Gastroesophageal sphincter (tissue), 4 donors: ENCODE results near the gene HOXC6. TPM values are rescaled to one million over a fixed set of nuclear protein-coding genes. Genes with fewer than 3 reads are reported as not detected.
A peak's percentile ranks its signal among the peaks of the same experiment; 100 is the strongest.

Experiments
- ATAC-seq: fragments of 150-250 bp; one replicate; pipeline ENCODE4 v1.9.1; 2016; ENCODE audit warnings: mild to moderate bottlenecking, moderate library complexity
- H3K27ac ChIP-seq, 4 donors: fragments of 200-600 bp; sonication (generic) in 3 of 4; 1 replicate in 3 of 4; 2 replicates in 1 of 4; pipeline ENCODE4 v1.5.1; 2016 to 2019
- H3K27me3 ChIP-seq: fragments of 200-600 bp; sonication (generic); one replicate; pipeline ENCODE4 v1.5.1; 2019
- H3K36me3 ChIP-seq, 2 donors: fragments of 200-600 bp; sonication (generic); one replicate each; pipeline ENCODE4 v1.5.1; 2019; ENCODE audit warnings: control low read depth in 1 of 2
- H3K4me1 ChIP-seq, 3 donors: fragments of 200-600 bp; sonication (generic); 1 replicate in 2 of 3; 2 replicates in 1 of 3; pipeline ENCODE4 v1.5.1; 2016 to 2019; ENCODE audit warnings: control low read depth in 2 of 3
- H3K4me3 ChIP-seq, 2 donors: fragments of 200-600 bp; sonication (generic); one replicate each; pipeline ENCODE4 v1.5.1; 2019; ENCODE audit warnings: mild to moderate bottlenecking in 1 of 2, moderate library complexity in 1 of 2
- H3K9me3 ChIP-seq, 3 donors: fragments of 200-600 bp; sonication (generic); one replicate each; pipeline ENCODE4 v1.5.1; 2017 to 2019; ENCODE audit warnings: control low read depth in 2 of 3
- CTCF ChIP-seq, 4 experiments: fragments of 200-600 bp in 2 of 4; fragments of 450-650 bp in 2 of 4; sonication (generic) in 1 of 4; IDR thresholded peaks; one replicate each; pipeline ENCODE4 v1.5.1; 2017 to 2019; ENCODE audit warnings: antibody characterized with exemption in 4 of 4, mild to moderate bottlenecking in 2 of 4, moderate library complexity in 2 of 4
- EP300 ChIP-seq: sonication (generic); formaldehyde crosslinking; IDR thresholded peaks from one replicate; pipeline ENCODE4 v1.6.1; 2017; ENCODE audit warnings: antibody characterized with exemption, mild to moderate bottlenecking
- POLR2A ChIP-seq, 2 donors: fragments of 450-650 bp; IDR thresholded peaks; one replicate each; pipeline ENCODE4 v1.6.1; 2017; ENCODE audit warnings: antibody characterized with exemption in 2 of 2, mild to moderate bottlenecking in 2 of 2, moderate library complexity in 1 of 2
- POLR2AphosphoS5 ChIP-seq: sonication (generic); formaldehyde crosslinking; IDR thresholded peaks from one replicate; pipeline ENCODE4 v1.6.1; 2017; ENCODE audit warnings: antibody characterized with exemption
- WGBS, 2 donors: methylation state at CpG; one replicate each; pipeline ENCODE4 v1.1.5; 2018; ENCODE audit warnings: low coverage in 1 of 2; 5-methylcytosine and 5-hydroxymethylcytosine counted together
- total RNA-seq, 4 donors: library from RNA; depleted of rRNA; stranded (reverse); fragments of >200 nt; gene quantifications; one replicate each; pipeline ENCODE4 v1.1.0, GENCODE V29; 2016

Gene HOXC6
- total RNA-seq, 4 donors from 2014 or later: 0.50 TPM; not detected in 3

GRCh38 chr12:53994264-53995001 lies 33.8 kb upstream of the HOXC6 start:
- H3K4me1 ChIP-seq: peaks cover 0 to 41% (median 23%) of the 10 kb centered on the region in 3 donors
- no peaks in the 10 kb centered on the region for H3K36me3 ChIP-seq
- no peaks in the 10 kb centered on the region for H3K9me3 ChIP-seq
- no peak overlapping the region for H3K27ac ChIP-seq
- TF ChIP-seq CTCF (IDR thresholded peaks at IDR 0.05) (no peak), POLR2AphosphoS5 (no peak), POLR2A (IDR thresholded peaks at IDR 0.05) (no peak), EP300 (no peak)
- peaks cover 100% of the 10 kb centered on the region for H3K27me3 ChIP-seq
- peak overlapping the region in 1 of 2 donors; percentile 51 for H3K4me3 ChIP-seq
- ATAC-seq: peak; percentile 15
- WGBS, 2 donors: 0% methylated on average over 21 of the region's 60 CpGs; no CpG with 5 or more reads in 1 of the 2 donors

- H3K4me3 ChIP-seq: peak overlapping the region in 1 of 2 donors; percentile 51
- H3K9me3 ChIP-seq: no peaks in the 10 kb centered on the region
- H3K4me1 ChIP-seq: peaks cover 0 to 44% (median 27%) of the 10 kb centered on the region in 3 donors
- ATAC-seq: no peak
- no peaks in the 10 kb centered on the region for H3K36me3 ChIP-seq
- TF ChIP-seq CTCF (IDR thresholded peaks at IDR 0.05): no peak
- TF ChIP-seq POLR2A (IDR thresholded peaks at IDR 0.05): no peak
- TF ChIP-seq EP300: no peak
- TF ChIP-seq POLR2AphosphoS5: no peak
- H3K27ac ChIP-seq: no peak overlapping the region
- peaks cover 100% of the 10 kb centered on the region for H3K27me3 ChIP-seq
- 3% methylated on average over 5 of the region's 17 CpGs; no CpG with 5 or more reads in 1 of the 2 donors for WGBS, 2 donors
Measured at GRCh38 chr12:53995002-53995377, 33.2 kb upstream of the HOXC6 start.

- ATAC-seq: peak; percentile 6
- WGBS, 2 donors: 16 to 17% methylated on average over 15 of the region's 48 CpGs
- Histone ChIP-seq H3K27ac (no peak overlapping the region), H3K4me1 (peaks cover 0 to 50% (median 33%) of the 10 kb centered on the region in 3 donors), H3K9me3 (no peaks in the 10 kb centered on the region), H3K36me3 (no peaks in the 10 kb centered on the region), H3K27me3 (peaks cover 100% of the 10 kb centered on the region), H3K4me3 (peak overlapping the region; percentile 30 to 51)
- peak; percentile 16 for TF ChIP-seq POLR2AphosphoS5
- no peak for TF ChIP-seq EP300
- TF ChIP-seq CTCF (IDR thresholded peaks at IDR 0.05): no peak
- TF ChIP-seq POLR2A (IDR thresholded peaks at IDR 0.05): no peak
Measured at GRCh38 chr12:53995378-53996239, 32.6 kb upstream of the HOXC6 start.

- Histone ChIP-seq H3K27me3 (peaks cover 100% of the 10 kb centered on the region), H3K36me3 (no peaks in the 10 kb centered on the region), H3K4me3 (peak overlapping the region in 1 of 2 donors; percentile 51), H3K4me1 (peaks cover 0 to 53% (median 34%) of the 10 kb centered on the region in 3 donors), H3K27ac (no peak overlapping the region), H3K9me3 (no peaks in the 10 kb centered on the region)
- no peak for TF ChIP-seq POLR2A (IDR thresholded peaks at IDR 0.05)
- no peak for TF ChIP-seq EP300
- no peak for TF ChIP-seq POLR2AphosphoS5
- no peak for TF ChIP-seq CTCF (IDR thresholded peaks at IDR 0.05)
- 45 to 46% methylated on average over 10 to 15 of the region's 29 CpGs for whole genome bisulfite sequencing, 2 donors
- ATAC-seq: no peak
Measured at GRCh38 chr12:53996240-53997203, 31.7 kb upstream of the HOXC6 start.
